MCF 10A (cell line): ENCODE measurements around the gene NREP. TPM values are rescaled to one million over a fixed set of nuclear protein-coding genes. Genes with fewer than 3 reads are reported as not detected.

ENCODE experiments used
- BruUV-seq: library from RNA; stranded (reverse); fragments of 400-500 nt; replicated peaks from 2 replicates; lab custom pipeline; 2021; lab: Mats Ljungman, UMichigan
- CTCF ChIA-PET: fragments of 300-600 bp; sonication (Branson Sonifier 250); formaldehyde crosslinking; extraction: SDS; loops from one replicate; lab custom pipeline; 2021; ENCODE audit warnings: antibody characterized with exemption, inconsistent platforms; lab: Yijun Ruan, JAX
- POLR2A ChIA-PET: fragments of 300-600, 350-650 bp; sonication (Branson Sonifier 250); formaldehyde crosslinking; extraction: SDS; loops from one replicate; lab custom pipeline; 2020; ENCODE audit warnings: antibody characterized with exemption, inconsistent platforms; lab: Yijun Ruan, JAX
- DNase-seq: peaks from one replicate; pipeline ENCODE4 v3.0.0-alpha.2; 2018; ENCODE audit not compliant: unreplicated experiment
- H3K27ac Mint-ChIP-seq: one replicate; pipeline ENCODE4 v1.8.0; 2022; ENCODE audit warnings: mild to moderate bottlenecking, low read depth, mixed read lengths; ENCODE audit not compliant: unreplicated experiment
- H3K27me3 Mint-ChIP-seq: one replicate; pipeline ENCODE4 v1.8.0; 2022; ENCODE audit warnings: mixed read lengths; ENCODE audit not compliant: insufficient read depth, unreplicated experiment
- H3K36me3 Mint-ChIP-seq: one replicate; pipeline ENCODE4 v1.8.0; 2022; ENCODE audit warnings: mild to moderate bottlenecking, moderate library complexity, mixed read lengths; ENCODE audit not compliant: insufficient read depth, unreplicated experiment
- H3K4me1 Mint-ChIP-seq: one replicate; pipeline ENCODE4 v1.8.0; 2022; ENCODE audit warnings: mixed read lengths; ENCODE audit not compliant: insufficient read depth, unreplicated experiment
- H3K4me3 Mint-ChIP-seq: one replicate; pipeline ENCODE4 v1.8.0; 2022; ENCODE audit warnings: mild to moderate bottlenecking, moderate library complexity, mixed read lengths; ENCODE audit not compliant: unreplicated experiment
- H3K9me3 Mint-ChIP-seq: one replicate; pipeline ENCODE4 v1.8.0; 2022; ENCODE audit warnings: mixed read lengths; ENCODE audit not compliant: unreplicated experiment
- CTCF ChIP-seq: fragments of 200-600 bp; IDR thresholded peaks from one replicate; pipeline ENCODE4 v1.8.0; 2022; ENCODE audit warnings: antibody characterized with exemption, mild to moderate bottlenecking; ENCODE audit not compliant: unreplicated experiment
- intact Hi-C: fragments of 100-400 bp; cut with micrococcal nuclease; formaldehyde crosslinking; loops from 2 replicates; pipeline ENCODE4 v1.14.1; 2022
- total RNA-seq: library from RNA; stranded (reverse); gene quantifications from 2 replicates; pipeline ENCODE4 v1.2.3, GENCODE V29; 2022

Gene NREP
- total RNA-seq, 1 experiment from 2014 or later: 2.5 TPM

GRCh38 chr5:111745075-111745739 lies 11.8 kb downstream of the NREP start:
- DNase-seq: no peak
- POLR2A ChIA-PET: interaction anchor here (1.1 to 1.5 kb wide), 2 partner anchors 13 to 45 kb away, joined by 3 read pairs; no protein-coding TSS in a partner anchor
- no peak for TF ChIP-seq CTCF
- intact Hi-C loops: loop anchor here (5.0 kb wide), 1 partner anchor 38 kb away; no protein-coding TSS in a partner anchor
- Mint-ChIP-seq H3K9me3 (no peaks in the 10 kb centered on the region), H3K4me1 (peaks cover 43% of the 10 kb centered on the region), H3K36me3 (no peaks in the 10 kb centered on the region), H3K4me3 (no peak overlapping the region), H3K27me3 (no peaks in the 10 kb centered on the region), H3K27ac (no peak overlapping the region)
- no TSS peak for BruUV-seq
- CTCF ChIA-PET: interaction anchor here (1.0 to 1.1 kb wide), 2 partner anchors 31 to 213 kb away, joined by 3 read pairs; no protein-coding TSS in a partner anchor

- Mint-ChIP-seq H3K4me3 (no peak overlapping the region), H3K4me1 (peaks cover 43% of the 10 kb centered on the region), H3K27ac (no peak overlapping the region), H3K27me3 (no peaks in the 10 kb centered on the region), H3K9me3 (no peaks in the 10 kb centered on the region), H3K36me3 (no peaks in the 10 kb centered on the region)
- POLR2A ChIA-PET: interaction anchor here (1.1 to 1.5 kb wide), 2 partner anchors 14 to 45 kb away, joined by 3 read pairs; no protein-coding TSS in a partner anchor
- no peak for DNase-seq
- CTCF ChIA-PET: interaction anchor here (1.0 kb wide), 1 partner anchor 212 kb away, joined by 3 read pairs; no protein-coding TSS in a partner anchor
- BruUV-seq: no TSS peak
- TF ChIP-seq CTCF: no peak
- intact Hi-C loops: no loop called here
Measured at GRCh38 chr5:111744455-111744854, 12.5 kb downstream of the NREP start.

GRCh38 chr5:111743988-111744387 lies 13.0 kb downstream of the NREP start:
- Mint-ChIP-seq H3K27me3 (no peaks in the 10 kb centered on the region), H3K36me3 (no peaks in the 10 kb centered on the region), H3K4me1 (peaks cover 43% of the 10 kb centered on the region), H3K4me3 (no peak overlapping the region), H3K9me3 (no peaks in the 10 kb centered on the region), H3K27ac (no peak overlapping the region)
- TF ChIP-seq CTCF: no peak
- ChIA-PET CTCF (no interaction called here), POLR2A (interaction anchor here (1.1 to 1.5 kb wide), 2 partner anchors 15 to 44 kb away, joined by 3 read pairs; no protein-coding TSS in a partner anchor)
- no peak for DNase-seq
- BruUV-seq: no TSS peak
- intact Hi-C loops: no loop called here

GRCh38 chr5:111743512-111743911 lies 13.5 kb downstream of the NREP start:
- intact Hi-C loops: no loop called here
- BruUV-seq: no TSS peak
- POLR2A ChIA-PET: interaction anchor here (1.3 to 1.5 kb wide), 3 partner anchors 40 to 72 kb away, joined by 3 to 4 read pairs (median 3); no protein-coding TSS in a partner anchor
- H3K4me1 Mint-ChIP-seq: peaks cover 38% of the 10 kb centered on the region
- no peaks in the 10 kb centered on the region for H3K9me3 Mint-ChIP-seq
- CTCF ChIA-PET: interaction anchor here (1.0 kb wide), 1 partner anchor 9 kb away, joined by 3 read pairs; no protein-coding TSS in a partner anchor
- H3K4me3 Mint-ChIP-seq: no peak overlapping the region
- DNase-seq: no peak
- no peaks in the 10 kb centered on the region for H3K36me3 Mint-ChIP-seq
- no peak for TF ChIP-seq CTCF
- no peak overlapping the region for H3K27ac Mint-ChIP-seq
- no peaks in the 10 kb centered on the region for H3K27me3 Mint-ChIP-seq
